Urinary bladder (tissue), 4 donors: ENCODE measurements around the gene PCMT1. TPM values are rescaled to one million over a fixed set of nuclear protein-coding genes. Genes with fewer than 3 reads are reported as not detected.
A peak's percentile ranks its signal among the peaks of the same experiment; 100 is the strongest.

ENCODE experiments used
- DNase-seq: peaks from one replicate; pipeline ENCODE4 v3.0.0-alpha.2; 2015; ENCODE audit errors: extremely low spot score
- H3K27ac ChIP-seq: one replicate; pipeline ENCODE4 v1.5.1; 2013; ENCODE audit warnings: low read depth, mild to moderate bottlenecking, moderate library complexity
- H3K36me3 ChIP-seq: one replicate; pipeline ENCODE4 v1.6.1; 2013; ENCODE audit warnings: mild to moderate bottlenecking, moderate library complexity; ENCODE audit not compliant: insufficient read depth
- H3K4me1 ChIP-seq: one replicate; pipeline ENCODE4 v1.6.1; 2013; ENCODE audit warnings: mild to moderate bottlenecking, moderate library complexity; ENCODE audit not compliant: insufficient read depth
- H3K4me3 ChIP-seq: one replicate; pipeline ENCODE4 v1.5.1; 2013; ENCODE audit warnings: low read depth, low read length
- WGBS: extraction: QIAGEN DNeasy Blood & Tissue Kit; methylation state at CpG from one replicate; pipeline ENCODE4 v1.1.7; 2013; 5-methylcytosine and 5-hydroxymethylcytosine counted together
- polyA plus RNA-seq: library from polyadenylated mRNA; stranded (reverse); fragments of 200-250 nt; gene quantifications from one replicate; pipeline ENCODE4 v1.2.3, GENCODE V29; 2013
- total RNA-seq: library from RNA; depleted of rRNA; stranded (reverse); fragments of >200 nt; gene quantifications from one replicate; pipeline ENCODE4 v1.2.3, GENCODE V29; 2014
- donor health status: healthy with polysubstance abuse.
- donor health status: healthy.

The PCMT1 gene
- total and polyA plus RNA-seq, 2 donors: 65.5 to 104 TPM

- WGBS: 89% methylated on average over 2 of the region's 2 CpGs
- Histone ChIP-seq H3K4me1 (no peaks in the 10 kb centered on the region), H3K4me3 (no peak overlapping the region), H3K36me3 (no peaks in the 10 kb centered on the region), H3K27ac (no peak overlapping the region)
- DNase-seq: no peak
Measured at GRCh38 chr6:149809798-149810197, 60.3 kb downstream of the PCMT1 start.

GRCh38 chr6:149813351-149813750 is 63.8 kb downstream of the PCMT1 start:
- H3K4me3 ChIP-seq: no peak overlapping the region
- no peaks in the 10 kb centered on the region for H3K36me3 ChIP-seq
- no peak overlapping the region for H3K27ac ChIP-seq
- no peak for DNase-seq
- 98% methylated on average over 3 of the region's 3 CpGs for WGBS
- no peaks in the 10 kb centered on the region for H3K4me1 ChIP-seq

- WGBS: 91% methylated on average over 4 of the region's 4 CpGs
- no peak for DNase-seq
- H3K36me3 ChIP-seq: no peaks in the 10 kb centered on the region
Measured at GRCh38 chr6:149815788-149816187, 66.2 kb downstream of the PCMT1 start.

GRCh38 chr6:149820506-149820905 is 71.0 kb downstream of the PCMT1 start:
- Histone ChIP-seq H3K4me1 (no peaks in the 10 kb centered on the region), H3K27ac (no peak overlapping the region), H3K36me3 (peaks cover 2% of the 10 kb centered on the region), H3K4me3 (no peak overlapping the region)
- 97% methylated on average over 7 of the region's 7 CpGs for WGBS
- DNase-seq: no peak

More at GRCh38 chr6:149815788-149816187, 66.2 kb downstream of the PCMT1 start:
- Histone ChIP-seq H3K4me1 (no peaks in the 10 kb centered on the region), H3K27ac (no peak overlapping the region), H3K4me3 (no peak overlapping the region)

GRCh38 chr6:149821492-149821891 is 72.0 kb downstream of the PCMT1 start:
- Histone ChIP-seq H3K4me3 (no peak overlapping the region), H3K27ac (no peak overlapping the region), H3K36me3 (peaks cover 2% of the 10 kb centered on the region), H3K4me1 (no peaks in the 10 kb centered on the region)
- DNase-seq: no peak
- 72% methylated on average over 1 of the region's 1 CpG for WGBS

- Histone ChIP-seq H3K36me3 (peaks cover 2% of the 10 kb centered on the region), H3K4me1 (no peaks in the 10 kb centered on the region), H3K27ac (no peak overlapping the region), H3K4me3 (no peak overlapping the region)
- 83% methylated on average over 4 of the region's 4 CpGs for WGBS
- DNase-seq: no peak
Measured at GRCh38 chr6:149823013-149823412, 73.5 kb downstream of the PCMT1 start.

- WGBS: 73% methylated on average over 4 of the region's 4 CpGs
- no peak overlapping the region for H3K4me3 ChIP-seq
- H3K27ac ChIP-seq: no peak overlapping the region
- peaks cover 2% of the 10 kb centered on the region for H3K36me3 ChIP-seq
- no peak for DNase-seq
- H3K4me1 ChIP-seq: no peaks in the 10 kb centered on the region
Measured at GRCh38 chr6:149825292-149825691, 75.8 kb downstream of the PCMT1 start.

GRCh38 chr6:149830731-149831307 is 81.3 kb downstream of the PCMT1 start:
- 81% methylated on average over 7 of the region's 7 CpGs for whole genome bisulfite sequencing
- DNase-seq: no peak
- no peak overlapping the region for H3K4me3 ChIP-seq
- H3K36me3 ChIP-seq: peaks cover 2% of the 10 kb centered on the region
- no peaks in the 10 kb centered on the region for H3K4me1 ChIP-seq
- H3K27ac ChIP-seq: no peak overlapping the region

DNA sequence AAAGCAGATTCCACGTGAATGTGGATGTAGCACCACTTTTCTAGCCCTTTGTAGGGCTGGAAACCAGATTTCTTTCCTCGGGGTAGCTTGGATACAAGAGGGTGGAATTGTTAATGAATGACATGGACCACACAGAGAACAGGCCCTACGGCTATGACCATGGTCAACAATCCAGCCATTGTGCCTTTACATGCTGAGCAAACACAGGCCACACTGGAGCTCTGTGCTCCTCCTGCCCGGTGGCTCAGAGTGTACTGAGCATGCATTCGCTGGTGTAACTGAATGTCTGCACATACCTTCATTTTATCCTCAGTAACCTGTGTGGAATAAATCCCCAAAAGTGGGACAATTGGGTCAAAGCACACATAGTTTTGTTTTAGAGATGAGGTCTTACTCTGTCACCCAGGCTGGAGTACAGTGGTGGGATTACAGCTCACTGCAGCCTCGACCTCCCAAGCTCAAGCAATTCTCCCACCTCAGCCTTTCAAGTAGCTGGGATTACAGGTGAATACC is 81.8 kb downstream of the PCMT1 start:
- no peak overlapping the region for H3K4me3 ChIP-seq
- H3K36me3 ChIP-seq: peaks cover 2% of the 10 kb centered on the region
- no peak for DNase-seq
- no peaks in the 10 kb centered on the region for H3K4me1 ChIP-seq
- 85% methylated on average over 6 of the region's 6 CpGs for whole genome bisulfite sequencing
- no peak overlapping the region for H3K27ac ChIP-seq

- Histone ChIP-seq H3K27ac (no peak overlapping the region), H3K36me3 (peaks cover 2% of the 10 kb centered on the region), H3K4me1 (no peaks in the 10 kb centered on the region), H3K4me3 (no peak overlapping the region)
- WGBS: 94% methylated on average over 3 of the region's 3 CpGs
- DNase-seq: no peak
Measured at GRCh38 chr6:149833651-149834050, 84.1 kb downstream of the PCMT1 start.

DNA sequence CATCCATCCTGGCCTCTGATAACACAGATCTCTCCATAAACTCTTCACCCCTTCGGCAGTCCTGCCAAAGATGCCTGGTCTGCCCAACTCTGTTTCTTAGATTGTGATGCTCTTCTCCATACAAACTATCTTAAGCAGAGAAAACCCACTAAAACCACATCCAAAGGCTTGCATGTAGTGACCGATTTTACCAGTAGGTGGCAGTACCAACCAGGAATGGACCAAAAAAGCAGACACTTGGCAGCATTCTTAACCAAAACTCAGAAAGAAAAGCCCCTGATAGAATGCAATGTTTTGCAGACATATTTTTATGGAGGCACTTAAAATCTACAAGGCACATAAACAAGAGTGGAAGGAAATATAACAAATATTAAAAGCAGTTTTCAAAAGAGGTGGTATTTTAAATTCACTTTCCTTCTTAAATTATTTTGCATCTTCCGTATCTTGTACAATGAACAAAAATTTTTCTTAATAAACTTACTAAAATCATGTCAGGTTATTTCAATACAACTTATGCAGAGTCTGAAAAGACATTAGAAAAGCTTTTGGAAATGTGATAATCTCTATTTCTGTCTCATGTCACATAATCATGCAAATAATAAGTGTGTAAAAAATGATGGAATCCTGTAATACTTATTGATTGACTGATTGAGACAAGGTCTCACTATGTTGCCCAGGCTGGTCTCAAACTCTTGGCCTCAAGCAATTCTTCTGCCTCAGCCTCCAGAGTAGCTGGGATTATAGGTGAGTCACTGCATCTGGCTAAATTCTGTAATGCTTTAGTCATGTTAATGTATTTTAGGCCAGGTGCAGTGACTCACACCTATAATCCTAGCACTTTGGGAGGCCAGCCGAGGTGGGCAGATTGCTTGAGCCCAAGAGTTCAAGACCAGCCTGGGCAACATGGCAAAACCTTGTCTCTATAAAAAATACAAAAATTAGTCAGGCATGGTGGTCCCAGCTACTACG is 85.3 kb downstream of the PCMT1 start:
- DNase-seq: peak; percentile 46
- 50% methylated on average over 5 of the region's 5 CpGs for WGBS
- H3K4me3 ChIP-seq: no peak overlapping the region
- peaks cover 2% of the 10 kb centered on the region for H3K36me3 ChIP-seq
- no peaks in the 10 kb centered on the region for H3K4me1 ChIP-seq
- no peak overlapping the region for H3K27ac ChIP-seq

DNA sequence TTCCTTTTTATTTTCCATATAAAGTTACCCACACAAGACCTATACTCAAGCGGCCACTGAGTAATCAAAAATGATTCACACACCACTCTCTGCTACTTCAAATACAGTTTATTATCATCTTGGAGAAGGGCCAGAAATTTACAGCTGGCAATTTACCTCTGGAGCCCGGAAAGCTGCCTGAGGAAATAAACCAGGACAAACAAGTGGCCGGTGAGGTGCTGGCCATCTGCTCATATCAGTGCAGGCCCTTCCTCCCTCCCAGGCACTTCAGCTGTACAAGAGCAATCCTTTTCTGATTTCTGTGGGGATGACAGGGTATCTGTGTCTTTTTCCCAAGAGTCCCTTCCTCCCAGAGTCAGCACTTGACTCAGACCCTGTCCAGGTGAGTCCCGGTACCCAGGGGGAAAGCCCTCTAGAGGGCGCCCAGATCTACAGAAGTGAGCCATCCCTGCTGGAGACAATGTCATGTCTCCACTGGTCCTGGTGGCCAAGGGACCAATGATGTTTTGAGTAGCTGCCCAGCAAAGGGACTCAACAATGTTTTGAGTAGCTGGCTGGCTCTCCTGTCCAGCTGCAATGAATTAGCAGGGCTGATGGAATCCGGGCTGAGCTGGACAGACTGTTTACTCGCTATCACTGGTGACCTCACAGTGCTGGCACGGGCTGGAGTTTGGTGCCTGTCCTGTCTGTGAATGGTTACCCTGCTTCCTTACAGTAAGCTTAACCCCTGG is 91.0 kb downstream of the PCMT1 start:
- 32% methylated on average over 8 of the region's 8 CpGs for WGBS
- H3K27ac ChIP-seq: no peak overlapping the region
- no peak overlapping the region for H3K4me3 ChIP-seq
- no peak for DNase-seq
- H3K4me1 ChIP-seq: no peaks in the 10 kb centered on the region
- no peaks in the 10 kb centered on the region for H3K36me3 ChIP-seq

DNA sequence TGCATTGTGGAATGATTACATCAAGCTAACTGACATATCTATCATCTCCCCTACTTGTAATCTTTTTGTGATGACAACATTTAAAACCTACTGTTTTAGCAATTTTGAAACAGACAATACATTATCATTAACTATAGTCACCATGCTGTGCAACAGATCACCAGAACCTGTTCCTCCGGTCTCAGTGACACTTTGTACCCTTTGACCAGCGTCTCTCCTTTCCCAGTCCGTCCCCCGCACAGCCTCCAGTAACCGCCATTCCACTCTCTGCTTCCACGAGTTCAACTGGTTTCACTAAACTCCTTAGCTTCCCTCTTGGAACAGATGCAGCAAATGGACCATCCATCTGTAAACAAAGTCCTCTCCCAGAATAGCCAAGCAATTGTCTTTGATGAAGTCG is 92.8 kb downstream of the PCMT1 start:
- H3K4me1 ChIP-seq: no peaks in the 10 kb centered on the region
- no peak for DNase-seq
- H3K36me3 ChIP-seq: no peaks in the 10 kb centered on the region
- 84% methylated on average over 7 of the region's 7 CpGs for WGBS
- no peak overlapping the region for H3K27ac ChIP-seq
- H3K4me3 ChIP-seq: no peak overlapping the region
